Stimulated activated CD4-positive, alpha-beta T cell treated with anti-CD3 and anti-CD28 coated beads, TNF-alpha, amount 100 ng/mL, for 24 hours (primary cell): ENCODE data around the gene CEP44.
"Not testable (repeated sequence)": the region's sequence is repeated elsewhere in the genome, so short reads cannot be mapped to it uniquely, and the experiment has no call there.

Experiments used
- DNase-seq, 3 experiments: peaks; one replicate each; pipeline ENCODE4 v3.0.0-alpha.2; 2020; ENCODE audit warnings: low read depth in 3 of 3

The CEP44 gene

GRCh38 chr4:174278467-174278866, 5.2 kb upstream of the CEP44 start:
- DNase-seq: no peak

DNA sequence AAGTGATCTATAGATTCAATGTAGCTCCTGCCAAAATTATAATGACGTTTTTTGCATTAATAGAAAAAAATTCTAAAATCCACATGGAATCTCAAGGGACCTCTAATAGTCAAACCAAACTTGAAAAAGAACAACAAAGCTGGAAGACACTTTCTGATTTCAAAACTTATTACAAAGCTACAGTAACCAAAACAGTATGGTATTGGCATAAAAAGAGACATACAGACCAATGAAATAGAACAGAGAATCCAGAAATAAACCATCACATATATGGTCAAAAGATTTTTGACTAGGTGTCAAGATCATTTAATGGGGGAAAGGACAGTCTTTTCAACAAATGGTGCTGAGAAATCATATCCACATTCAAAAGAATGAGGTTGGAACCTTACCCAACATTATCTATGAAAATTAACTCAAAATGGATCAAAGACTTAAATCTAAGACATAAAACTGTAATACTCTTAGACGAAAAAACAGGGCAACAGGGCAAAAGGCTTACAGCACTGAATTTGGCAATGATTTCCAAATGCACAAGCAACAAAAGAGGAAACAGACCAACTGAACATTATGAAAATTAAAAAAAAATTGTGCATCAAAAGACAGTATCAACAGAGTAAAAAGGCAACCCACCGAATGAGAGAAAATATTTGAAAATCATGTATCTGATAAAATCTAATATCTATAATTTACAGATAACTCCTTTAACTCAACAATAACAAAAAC, 4.1 kb upstream of the CEP44 start:
- no peak for DNase-seq

DNA sequence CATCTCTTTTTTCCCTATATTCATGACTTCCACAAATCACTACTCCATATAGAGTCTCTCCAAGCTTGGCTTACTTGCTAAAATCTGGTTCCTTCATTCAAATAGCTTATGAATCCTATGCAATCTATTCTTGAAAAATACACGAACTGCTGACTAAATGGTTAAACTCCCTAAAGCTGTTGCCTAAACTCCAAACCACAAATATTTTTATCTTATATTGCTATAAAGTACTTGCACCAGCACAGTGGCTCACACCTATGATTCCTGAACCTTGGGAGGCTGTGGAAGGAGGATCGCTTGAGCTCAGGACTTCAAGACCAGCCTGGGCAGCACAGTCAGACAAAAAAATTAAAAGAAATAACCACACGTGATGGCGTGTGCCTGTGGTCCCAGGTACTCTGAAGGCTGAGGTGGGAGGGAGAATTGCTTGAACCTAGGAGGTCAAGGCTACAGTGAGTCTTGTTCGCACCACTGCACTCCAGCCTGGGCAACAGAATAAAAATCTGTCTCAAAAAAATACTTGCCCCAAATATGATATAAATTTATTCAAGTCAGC, 2.5 kb upstream of the CEP44 start:
- no peak for DNase-seq

DNA sequence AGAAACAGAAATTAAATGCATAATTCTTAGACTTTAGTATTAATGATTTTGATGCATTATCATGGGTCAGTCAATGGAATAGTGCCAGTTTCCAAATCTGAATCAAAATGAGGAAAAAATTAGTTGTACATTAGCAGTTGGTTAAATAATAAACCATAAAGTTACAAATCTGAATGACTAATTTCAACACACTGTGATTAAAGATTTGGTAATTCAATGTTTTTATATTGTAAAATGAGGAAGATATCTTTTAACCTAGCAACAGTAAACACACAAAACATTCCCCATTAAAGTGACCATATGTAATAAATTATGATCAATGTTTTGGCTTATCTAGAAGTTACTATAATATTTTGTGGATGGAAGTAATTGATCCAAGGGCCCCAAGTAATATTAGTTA, 1.8 kb upstream of the CEP44 start:
- no peak for DNase-seq

DNA sequence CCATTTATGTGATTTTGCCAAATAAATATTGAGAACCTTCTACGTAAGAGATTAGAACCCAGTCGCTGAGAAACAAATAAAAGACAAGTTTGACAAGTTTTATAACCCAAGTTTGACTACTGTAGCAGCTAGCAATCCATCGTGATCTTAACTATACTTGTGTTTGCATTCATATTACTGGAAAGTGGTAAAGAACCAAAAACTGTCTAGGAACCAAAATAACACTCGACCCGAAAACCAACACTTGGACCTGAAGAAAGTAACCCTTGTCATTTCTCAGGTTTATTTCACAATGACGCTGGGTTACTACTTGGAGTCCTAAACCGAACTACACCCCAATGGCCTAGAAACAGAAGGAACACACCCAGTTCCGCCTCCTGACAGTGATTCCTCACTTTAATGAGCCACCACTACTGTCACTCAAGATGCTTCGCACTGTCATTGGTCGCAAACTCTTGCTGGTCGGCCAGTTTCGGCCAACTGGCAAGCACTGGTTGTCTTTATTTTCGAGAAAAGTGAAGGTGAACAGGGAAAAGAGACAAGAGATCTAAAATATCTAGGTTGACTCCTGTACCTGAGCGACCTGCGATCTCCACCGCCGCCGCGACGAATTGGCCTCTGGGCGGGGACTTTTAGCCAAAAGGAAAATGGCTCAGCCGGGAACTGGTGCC, 740 bp upstream of the CEP44 start:
- peak; percentile 60 to 67 (median 63) for DNase-seq

GRCh38 chr4:174284487-174284886, 776 bp downstream of the CEP44 start:
- no peak for DNase-seq

GRCh38 chr4:174286870-174287269, 3.2 kb downstream of the CEP44 start:
- no peak for DNase-seq

GRCh38 chr4:174292473-174292872, 8.8 kb downstream of the CEP44 start:
- DNase-seq: no peak

DNA sequence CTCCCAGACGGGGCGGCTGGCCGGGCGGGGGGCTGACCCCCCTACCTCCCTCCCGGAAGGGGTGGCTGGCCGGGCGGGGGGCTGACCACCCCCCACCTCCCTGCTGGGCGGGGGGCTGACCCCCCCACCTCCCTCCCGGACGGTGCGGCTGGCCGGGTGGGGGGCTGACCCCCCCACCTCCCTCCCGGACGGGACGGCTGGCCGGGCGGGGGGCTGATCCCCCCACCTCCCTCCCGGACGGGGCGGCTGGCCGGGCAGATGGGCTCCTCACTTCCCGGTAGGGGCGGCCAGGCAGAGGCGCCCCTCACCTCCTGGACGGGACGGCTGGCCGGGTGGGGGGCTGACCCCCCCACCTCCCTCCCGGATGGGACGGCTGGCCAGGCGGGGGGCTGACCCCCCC, 10.9 kb downstream of the CEP44 start:
- DNase-seq: not testable (repeated sequence)

DNA sequence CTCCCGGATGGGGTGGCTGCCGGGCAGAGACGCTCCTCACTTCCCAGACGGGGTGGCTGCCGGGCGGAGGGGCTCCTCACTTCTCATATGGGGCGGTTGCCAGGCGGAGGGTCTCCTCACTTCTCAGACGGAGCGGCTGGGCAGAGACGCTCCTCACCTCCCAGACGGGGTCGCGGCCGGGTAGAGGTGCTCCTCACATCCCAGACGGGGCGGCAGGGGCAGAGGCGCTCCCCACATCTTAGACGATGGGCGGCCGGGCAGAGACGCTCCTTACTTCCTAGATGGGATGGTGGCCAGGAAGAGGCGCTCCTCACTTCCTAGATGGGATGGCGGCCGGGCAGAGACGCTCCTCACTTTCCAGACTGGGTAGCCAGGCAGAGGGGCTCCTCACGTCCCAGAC, 11.4 kb downstream of the CEP44 start:
- not testable (repeated sequence) for DNase-seq

DNA sequence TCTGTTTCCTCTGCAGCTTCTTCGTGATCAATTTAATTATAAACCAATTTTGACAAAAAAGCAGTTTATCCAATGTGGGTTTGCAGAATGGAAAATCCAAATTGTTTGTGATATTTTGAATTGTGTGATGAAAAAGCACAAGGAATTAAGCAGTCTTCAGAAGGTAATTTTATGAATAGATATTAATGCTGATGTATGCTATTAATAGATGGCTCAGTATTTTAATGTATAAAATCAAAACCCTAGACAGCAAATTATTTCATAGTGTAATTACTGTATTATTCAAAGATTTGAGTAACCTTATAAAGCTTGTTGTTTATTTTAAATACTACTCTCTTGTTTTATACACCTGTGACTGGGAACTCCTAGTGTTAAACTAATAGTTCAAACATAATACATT, 20.0 kb downstream of the CEP44 start:
- no peak for DNase-seq

- no peak for DNase-seq
Measured at GRCh38 chr4:174304664-174305063, 21.0 kb downstream of the CEP44 start.

- DNase-seq: no peak
Measured at GRCh38 chr4:174305961-174306360, 22.2 kb downstream of the CEP44 start.

GRCh38 chr4:174307694-174308093, 24.0 kb downstream of the CEP44 start:
- DNase-seq: no peak

DNA sequence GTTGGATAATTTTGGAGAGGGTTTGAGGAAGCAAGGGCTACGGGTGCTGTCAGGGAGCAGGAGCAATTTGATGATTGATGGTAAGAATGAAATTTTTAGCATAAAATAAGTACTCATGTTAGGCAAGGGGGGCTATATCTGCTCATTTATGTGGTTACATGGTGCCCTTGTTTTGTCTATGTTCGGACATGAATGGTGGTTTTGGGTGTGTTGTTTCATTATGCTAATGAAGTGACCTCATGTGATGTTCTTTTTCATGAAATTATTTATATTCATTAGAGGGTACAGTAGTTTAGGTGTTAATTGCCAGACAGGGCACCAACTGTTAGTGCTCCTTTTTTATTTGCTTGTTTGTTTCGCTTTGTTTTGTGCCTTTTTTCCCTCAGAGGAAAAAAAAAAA, 29.3 kb downstream of the CEP44 start:
- DNase-seq: no peak

GRCh38 chr4:174314274-174314673, 30.6 kb downstream of the CEP44 start:
- no peak for DNase-seq

DNA sequence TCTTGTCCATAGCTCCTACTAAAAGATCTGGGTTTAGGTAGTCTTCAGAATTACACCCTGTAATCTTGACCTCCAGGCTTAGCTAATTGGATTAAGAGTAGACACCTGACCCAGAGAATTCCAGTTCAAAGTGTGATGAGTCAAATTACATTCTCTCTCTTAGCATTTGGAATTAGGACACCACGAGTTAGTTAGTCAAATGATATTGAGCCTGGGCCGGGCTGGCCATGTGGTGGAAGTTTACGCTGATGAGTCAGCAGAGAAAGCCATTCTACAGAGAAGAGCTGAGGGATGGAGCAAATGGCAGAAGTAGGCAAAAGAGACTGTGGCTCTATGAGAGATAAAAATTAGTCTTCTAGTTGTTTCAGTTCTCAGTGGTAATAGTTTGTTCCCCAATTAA, 31.1 kb downstream of the CEP44 start:
- no peak for DNase-seq

DNA sequence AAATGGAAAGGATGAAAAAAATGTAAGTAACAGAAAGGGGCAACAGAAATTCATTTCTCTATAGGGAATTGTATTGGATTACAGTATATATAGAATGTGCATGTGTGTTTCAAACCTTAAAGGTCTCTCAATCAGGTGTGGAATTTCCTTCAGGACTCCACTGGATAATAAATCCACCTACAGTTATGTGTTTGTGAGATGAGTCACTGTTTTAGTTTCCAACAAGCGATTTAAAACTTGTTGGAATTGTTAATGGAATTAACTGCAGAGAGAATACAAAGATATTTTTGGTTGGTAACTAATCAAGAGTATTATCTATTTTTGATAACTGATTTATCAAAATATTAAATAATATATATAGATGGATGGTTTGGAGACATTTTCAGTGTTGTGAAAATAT, 32.8 kb downstream of the CEP44 start:
- no peak for DNase-seq

DNA sequence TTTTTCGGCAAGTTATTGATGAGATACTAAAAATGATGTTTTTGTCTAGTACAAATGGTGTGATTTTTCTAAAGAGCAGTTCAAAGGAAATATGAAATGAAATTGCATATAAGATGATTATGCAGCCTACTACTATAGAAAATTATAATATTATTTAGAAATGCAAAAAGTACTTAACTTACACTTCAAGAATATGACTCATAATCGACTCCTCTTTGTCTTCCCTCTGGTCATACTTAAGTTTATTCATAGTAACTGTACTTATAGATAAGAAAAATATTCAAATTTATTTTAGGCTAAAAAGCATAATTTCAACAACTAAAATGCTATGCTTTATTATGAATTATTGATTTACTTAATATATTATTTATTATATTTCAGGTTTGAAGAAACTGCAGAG, 33.2 kb downstream of the CEP44 start:
- no peak for DNase-seq

GRCh38 chr4:174317531-174317930, 33.8 kb downstream of the CEP44 start:
- DNase-seq: no peak

- no peak for DNase-seq
Measured at GRCh38 chr4:174318829-174319764, 35.4 kb downstream of the CEP44 start.

GRCh38 chr4:174320494-174321199, 36.9 kb downstream of the CEP44 start:
- no peak for DNase-seq
